IMR-90 (cell line): Measurements from ENCODE around the gene SCIN. TPM values are rescaled to one million over a fixed set of nuclear protein-coding genes. Genes with fewer than 3 reads are reported as not detected.

Experiments
- ATAC-seq: fragments of 200-7000 bp; cut with Tn5 transposase; 2 replicates; pipeline ENCODE4 v1.9.1; 2020; ENCODE audit warnings: low read depth, mild to moderate bottlenecking, moderate library complexity
- BruUV-seq: library from RNA; stranded (reverse); fragments of 400-500 nt; replicated peaks from 2 replicates; lab custom pipeline; 2021; lab: Mats Ljungman, UMichigan
- CTCF ChIA-PET: fragments of 300-600 bp; formaldehyde crosslinking; extraction: SDS; loops from one replicate; lab custom pipeline; 2021; ENCODE audit warnings: antibody characterized with exemption; lab: Yijun Ruan, JAX
- POLR2A ChIA-PET: fragments of 300-600 bp; sonication (Branson Sonifier 250); formaldehyde crosslinking; loops from one replicate; lab custom pipeline; 2022; ENCODE audit warnings: antibody characterized with exemption; ENCODE audit not compliant: unreplicated experiment; lab: Charles Lee
- DNase-seq: peaks from one replicate; pipeline ENCODE4 v3.0.0; 2013
- H2AFZ ChIP-seq: replicated peaks from 2 replicates; pipeline ENCODE3; 2013; ENCODE audit warnings: low read length, mild to moderate bottlenecking; ENCODE audit not compliant: poor library complexity
- H2AK5ac ChIP-seq: 2 replicates; pipeline ENCODE4 v1.6.1; 2013; ENCODE audit warnings: low read depth, low read length, inconsistent platforms
- H2AK9ac ChIP-seq: replicated peaks from 2 replicates; pipeline ENCODE3; 2013; ENCODE audit warnings: mild to moderate bottlenecking, low read depth, low read length, moderate library complexity; ENCODE audit not compliant: poor library complexity
- H2BK120ac ChIP-seq: 2 replicates; pipeline ENCODE4 v1.6.1; 2013; ENCODE audit warnings: low read depth, low read length, inconsistent platforms
- H2BK15ac ChIP-seq: 3 replicates; pipeline ENCODE4 v1.6.1; 2013; ENCODE audit warnings: low read depth, low read length, inconsistent platforms
- H2BK20ac ChIP-seq: 2 replicates; pipeline ENCODE4 v1.6.1; 2013; ENCODE audit warnings: low read depth, mild to moderate bottlenecking, inconsistent platforms, low read length, moderate library complexity
- H2BK5ac ChIP-seq: 2 replicates; pipeline ENCODE4 v1.6.1; 2013; ENCODE audit warnings: mild to moderate bottlenecking, low read depth, low read length, inconsistent platforms; ENCODE audit not compliant: poor library complexity, severe bottlenecking
- H3K14ac ChIP-seq: replicated peaks from 2 replicates; pipeline ENCODE4 v1.6.1; 2013; ENCODE audit warnings: low read depth, low read length, inconsistent platforms
- H3K18ac ChIP-seq: 2 replicates; pipeline ENCODE4 v1.6.1; 2013; ENCODE audit warnings: low read depth, low read length, control low read depth
- H3K23ac ChIP-seq: 2 replicates; pipeline ENCODE4 v1.6.1; 2013; ENCODE audit warnings: low read depth, low read length, inconsistent platforms
- H3K27ac ChIP-seq: 2 replicates; pipeline ENCODE4 v1.5.1; 2013; ENCODE audit warnings: mild to moderate bottlenecking, control low read depth, low read length; ENCODE audit not compliant: insufficient read depth
- H3K27me3 ChIP-seq: 2 replicates; pipeline ENCODE4 v1.6.1; 2013; ENCODE audit warnings: low read length; ENCODE audit not compliant: control insufficient read depth, insufficient read depth
- H3K36me3 ChIP-seq: 2 replicates; pipeline ENCODE4 v1.6.1; 2013; ENCODE audit warnings: low read length, mixed read lengths; ENCODE audit not compliant: control insufficient read depth, insufficient read depth
- H3K4ac ChIP-seq: 2 replicates; pipeline ENCODE4 v1.6.1; 2013; ENCODE audit warnings: low read depth, low read length, inconsistent platforms
- H3K4me1 ChIP-seq: 2 replicates; pipeline ENCODE4 v1.6.1; 2013; ENCODE audit warnings: low read length, mixed read lengths; ENCODE audit not compliant: control insufficient read depth, insufficient read depth
- H3K4me2 ChIP-seq: 2 replicates; pipeline ENCODE4 v1.6.1; 2013; ENCODE audit warnings: low read depth, mild to moderate bottlenecking, control low read depth, low read length, moderate library complexity
- H3K4me3 ChIP-seq: 2 replicates; pipeline ENCODE4 v1.5.1; 2013; ENCODE audit warnings: low read depth, mild to moderate bottlenecking, control low read depth, low read length, moderate library complexity; ENCODE audit not compliant: insufficient read depth
- H3K56ac ChIP-seq: 2 replicates; pipeline ENCODE4 v1.6.1; 2013; ENCODE audit warnings: low read length, inconsistent platforms; ENCODE audit not compliant: insufficient read depth; ENCODE audit errors: extremely low read depth
- H3K79me1 ChIP-seq, 2 experiments: 2 replicates each; pipeline ENCODE4 v1.6.1; 2013; ENCODE audit warnings: low read length in 2 of 2, inconsistent platforms in 1 of 2, low read depth in 1 of 2
- H3K9ac ChIP-seq: 2 replicates; pipeline ENCODE4 v1.6.1; 2013; ENCODE audit warnings: low read depth, low read length, control low read depth
- H3K9me1 ChIP-seq: 2 replicates; pipeline ENCODE4 v1.6.1; 2013; ENCODE audit warnings: low read length, inconsistent platforms; ENCODE audit not compliant: insufficient read depth
- H3K9me3 ChIP-seq: 2 replicates; pipeline ENCODE4 v1.6.1; 2013; ENCODE audit warnings: low read length; ENCODE audit not compliant: control insufficient read depth, insufficient read depth
- H4K20me1 ChIP-seq: 2 replicates; pipeline ENCODE4 v1.6.1; 2013; ENCODE audit warnings: low read length, inconsistent platforms; ENCODE audit not compliant: insufficient read depth
- H4K5ac ChIP-seq: 2 replicates; pipeline ENCODE4 v1.6.1; 2013; ENCODE audit warnings: mild to moderate bottlenecking, low read depth, low read length, control low read depth
- H4K8ac ChIP-seq, 2 experiments: 2 replicates each; pipeline ENCODE4 v1.6.1; 2013; ENCODE audit warnings: low read depth in 2 of 2, low read length in 2 of 2, control low read depth in 1 of 2, inconsistent platforms in 1 of 2
- H4K91ac ChIP-seq: 2 replicates; pipeline ENCODE4 v1.6.1; 2013; ENCODE audit warnings: low read depth, low read length, inconsistent platforms; ENCODE audit not compliant: insufficient read depth
- BHLHE40 ChIP-seq: fragments of 150-350 bp; IDR thresholded peaks from 2 replicates; pipeline ENCODE4 v1.6.1; 2016; ENCODE audit warnings: mild to moderate bottlenecking, low read depth, low read length
- CEBPB ChIP-seq: IDR thresholded peaks from 2 replicates; pipeline ENCODE4 v1.6.1; 2012; ENCODE audit warnings: low read depth, low read length, improper control_type of control experiment
- CHD1 ChIP-seq: IDR thresholded peaks from 2 replicates; pipeline ENCODE4 v1.6.1; 2012; ENCODE audit warnings: low read depth, low read length, improper control_type of control experiment
- MAFK ChIP-seq: IDR thresholded peaks from 2 replicates; pipeline ENCODE4 v1.6.1; 2012; ENCODE audit warnings: low read depth, low read length, improper control_type of control experiment
- MXI1 ChIP-seq: IDR thresholded peaks from 2 replicates; pipeline ENCODE4 v1.6.1; 2012; ENCODE audit warnings: low read depth, mild to moderate bottlenecking, low read length, moderate library complexity, borderline replicate concordance
- NFE2L2 ChIP-seq: fragments of 150-350 bp; IDR thresholded peaks from 2 replicates; pipeline ENCODE4 v1.6.1; 2016; ENCODE audit warnings: low read depth, mild to moderate bottlenecking, low read length
- POLR2A ChIP-seq: IDR thresholded peaks from 2 replicates; pipeline ENCODE4 v1.6.1; 2012; ENCODE audit warnings: mild to moderate bottlenecking, low read depth, low read length
- RFX5 ChIP-seq: IDR thresholded peaks from 2 replicates; pipeline ENCODE4 v1.8.0; 2012; ENCODE audit warnings: low read depth, mild to moderate bottlenecking, low read length, moderate library complexity
- SMC3 ChIP-seq: fragments of 150-350 bp; IDR thresholded peaks from 2 replicates; pipeline ENCODE4 v1.6.1; 2016; ENCODE audit warnings: low read depth, mild to moderate bottlenecking, antibody characterized with exemption, low read length, moderate library complexity
- WGBS, 2 experiments: methylation state at CpG; one replicate each; pipeline versions ENCODE4 v1.1.5 to v1.1.7; 2013; ENCODE audit warnings: missing lambda C conversion rate in 2 of 2; ENCODE audit not compliant: insufficient read length in 1 of 2; ENCODE audit errors: extremely low coverage in 2 of 2; 5-methylcytosine and 5-hydroxymethylcytosine counted together
- dilution Hi-C: fragments of 300-500 bp; cut with HindIII; formaldehyde crosslinking; loops from one replicate; pipeline ENCODE4 v1.14.3; 2018; ENCODE audit warnings: low sequenced_read_pairs; ENCODE audit not compliant: unreplicated experiment
- in situ Hi-C: fragments of 300-500 bp; cut with MboI; formaldehyde crosslinking; loops from 3 replicates; pipeline ENCODE4 v1.14.3; 2019; ENCODE audit warnings: low sequenced_read_pairs, inconsistent platforms, mixed read lengths
- intact Hi-C: fragments of 100-400 bp; cut with micrococcal nuclease; formaldehyde crosslinking; loops from 2 replicates; pipeline ENCODE4 v1.10.0; 2022
- polyA plus RNA-seq, 3 experiments: library from polyadenylated mRNA; depleted of rRNA; stranded (reverse); fragments of >200 nt; gene quantifications; 2 replicates each; pipeline ENCODE4 v1.2.3, GENCODE V29; 2012; ENCODE audit warnings: low replicate concordance in 1 of 3
- total RNA-seq: library from RNA; depleted of rRNA; stranded (reverse); fragments of >200 nt; gene quantifications from 2 replicates; pipeline ENCODE4 v1.2.3, GENCODE V29; 2012
- TF ChIP-seq, protein P1 (sequence below): conservative IDR thresholded peaks from 2 replicates; pipeline ENCODE4 v1.5.1; 2012; ENCODE audit warnings: mild to moderate bottlenecking, low read depth, low read length, improper control_type of control experiment
- TF ChIP-seq, protein P2 (sequence below): fragments of 150-350 bp; IDR thresholded peaks from 2 replicates; pipeline ENCODE4 v1.6.1; 2017; ENCODE audit warnings: mild to moderate bottlenecking, antibody characterized with exemption, low read length, low read depth

Gene SCIN
- total and polyA plus RNA-seq, 2 of the 4 experiments (the other 2 are of a cell fraction), result under 0.01 to 0.05 TPM

GRCh38 chr7:12583176-12583575, 12.7 kb downstream of the SCIN start:
- no TSS peak for BruUV-seq
- TF ChIP-seq CHD1 (no peak), MAFK (no peak), BHLHE40 (no peak), SMC3 (no peak), NFE2L2 (no peak), MXI1 (no peak), CEBPB (no peak), RFX5 (no peak), POLR2A (no peak)
- TF ChIP-seq, protein P1, sequence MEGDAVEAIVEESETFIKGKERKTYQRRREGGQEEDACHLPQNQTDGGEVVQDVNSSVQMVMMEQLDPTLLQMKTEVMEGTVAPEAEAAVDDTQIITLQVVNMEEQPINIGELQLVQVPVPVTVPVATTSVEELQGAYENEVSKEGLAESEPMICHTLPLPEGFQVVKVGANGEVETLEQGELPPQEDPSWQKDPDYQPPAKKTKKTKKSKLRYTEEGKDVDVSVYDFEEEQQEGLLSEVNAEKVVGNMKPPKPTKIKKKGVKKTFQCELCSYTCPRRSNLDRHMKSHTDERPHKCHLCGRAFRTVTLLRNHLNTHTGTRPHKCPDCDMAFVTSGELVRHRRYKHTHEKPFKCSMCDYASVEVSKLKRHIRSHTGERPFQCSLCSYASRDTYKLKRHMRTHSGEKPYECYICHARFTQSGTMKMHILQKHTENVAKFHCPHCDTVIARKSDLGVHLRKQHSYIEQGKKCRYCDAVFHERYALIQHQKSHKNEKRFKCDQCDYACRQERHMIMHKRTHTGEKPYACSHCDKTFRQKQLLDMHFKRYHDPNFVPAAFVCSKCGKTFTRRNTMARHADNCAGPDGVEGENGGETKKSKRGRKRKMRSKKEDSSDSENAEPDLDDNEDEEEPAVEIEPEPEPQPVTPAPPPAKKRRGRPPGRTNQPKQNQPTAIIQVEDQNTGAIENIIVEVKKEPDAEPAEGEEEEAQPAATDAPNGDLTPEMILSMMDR, result no peak
- TF ChIP-seq, protein P2, sequence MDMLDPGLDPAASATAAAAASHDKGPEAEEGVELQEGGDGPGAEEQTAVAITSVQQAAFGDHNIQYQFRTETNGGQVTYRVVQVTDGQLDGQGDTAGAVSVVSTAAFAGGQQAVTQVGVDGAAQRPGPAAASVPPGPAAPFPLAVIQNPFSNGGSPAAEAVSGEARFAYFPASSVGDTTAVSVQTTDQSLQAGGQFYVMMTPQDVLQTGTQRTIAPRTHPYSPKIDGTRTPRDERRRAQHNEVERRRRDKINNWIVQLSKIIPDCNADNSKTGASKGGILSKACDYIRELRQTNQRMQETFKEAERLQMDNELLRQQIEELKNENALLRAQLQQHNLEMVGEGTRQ, result no peak
- Histone ChIP-seq H3K4me1 (no peaks in the 10 kb centered on the region), H3K9me3 (no peaks in the 10 kb centered on the region), H3K9me1 (no peaks in the 10 kb centered on the region), H2AFZ (no peak overlapping the region), H3K4me3 (no peak overlapping the region), H2BK20ac (no peak overlapping the region), H3K56ac (no peak overlapping the region), H3K4me2 (no peak overlapping the region), H3K27ac (no peak overlapping the region), H2BK5ac (no peak overlapping the region), H2AK5ac (no peak overlapping the region), H3K79me1 (no peaks in the 10 kb centered on the region), H4K91ac (no peak overlapping the region), H3K36me3 (no peaks in the 10 kb centered on the region), H4K5ac (no peak overlapping the region), H4K8ac (no peak overlapping the region), H3K27me3 (peaks cover 3% of the 10 kb centered on the region), H3K23ac (no peak overlapping the region), H3K4ac (no peak overlapping the region), H2BK15ac (no peak overlapping the region), H2BK120ac (no peak overlapping the region), H3K14ac (no peak overlapping the region), H4K20me1 (no peaks in the 10 kb centered on the region), H2AK9ac (no peak overlapping the region), H3K9ac (no peak overlapping the region), H3K18ac (no peak overlapping the region)
- dilution Hi-C loops (no loop called here), in situ Hi-C loops (no loop called here), intact Hi-C loops (no loop called here)
- POLR2A ChIA-PET, result no interaction called here
- no CpG with 5 or more reads among the region's 1 CpG for WGBS, 2 experiments
- no peak for ATAC-seq
- CTCF ChIA-PET, result interaction anchor here (0.9 kb wide), 1 partner anchor 11 kb away, joined by 3 read pairs; no protein-coding TSS in a partner anchor
- no peak for DNase-seq
